Activated CD4-positive, CD25-positive, alpha-beta regulatory T cell treated with anti-CD3 and anti-CD28 coated beads, Interleukin-2, amount 50 U/mL, for 16 hours (primary cell): Measurements from ENCODE around the gene LRRTM1.

Experiments
- DNase-seq: peaks from one replicate; pipeline ENCODE4 v3.0.0-alpha.2; 2020; ENCODE audit warnings: low read depth, low spot score

The LRRTM1 gene

DNA sequence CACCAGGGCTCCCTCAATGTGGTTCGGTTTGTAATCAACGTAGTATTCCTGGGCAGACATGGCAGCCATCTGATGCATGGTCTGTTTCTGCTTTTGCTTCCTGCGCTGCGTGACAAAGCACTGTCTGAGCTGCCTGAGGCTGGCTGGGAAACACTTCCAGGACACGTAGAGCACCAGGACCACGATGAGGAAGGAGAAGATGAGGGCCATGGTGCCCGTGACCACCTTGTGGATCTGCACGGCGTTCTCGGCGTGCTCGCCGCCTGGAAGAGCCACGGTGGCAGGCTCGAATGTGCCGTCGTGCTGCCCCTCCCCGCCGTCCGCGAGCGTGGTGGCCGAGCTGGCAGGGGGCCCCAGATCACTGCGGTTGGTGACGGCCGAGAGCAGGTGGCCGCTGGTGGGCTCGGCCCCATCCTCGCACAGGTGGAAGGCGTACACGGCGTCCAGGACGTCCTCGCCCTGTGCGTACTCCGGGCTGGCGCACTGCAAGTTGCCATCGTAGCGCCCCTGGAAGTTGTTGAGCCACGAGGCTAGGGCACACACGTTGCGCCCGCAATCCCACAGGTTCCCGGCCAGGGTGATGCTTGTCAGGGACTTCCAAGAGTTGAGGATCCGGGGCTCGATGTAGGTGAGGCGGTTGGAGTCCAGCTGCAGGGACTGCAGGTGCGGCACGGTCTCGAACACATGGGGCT lies 2.1 kb downstream of the LRRTM1 start:
- DNase-seq, result no peak

DNA sequence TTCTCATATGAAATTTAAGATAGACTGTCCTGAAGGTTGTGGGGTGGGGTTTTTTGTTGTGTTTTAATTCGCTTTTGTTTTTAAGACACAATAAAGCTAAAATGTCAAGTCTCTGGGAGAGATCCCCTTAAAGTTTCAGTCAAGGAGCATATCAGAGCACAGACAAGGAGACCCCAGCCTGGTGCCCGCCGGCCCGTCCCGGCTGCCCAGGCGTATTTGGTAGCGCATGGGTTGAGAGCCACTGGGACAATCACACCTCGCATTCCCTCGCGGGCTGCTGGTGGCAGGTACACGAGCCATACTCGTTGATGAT lies 2.6 kb downstream of the LRRTM1 start:
- no peak for DNase-seq

DNA sequence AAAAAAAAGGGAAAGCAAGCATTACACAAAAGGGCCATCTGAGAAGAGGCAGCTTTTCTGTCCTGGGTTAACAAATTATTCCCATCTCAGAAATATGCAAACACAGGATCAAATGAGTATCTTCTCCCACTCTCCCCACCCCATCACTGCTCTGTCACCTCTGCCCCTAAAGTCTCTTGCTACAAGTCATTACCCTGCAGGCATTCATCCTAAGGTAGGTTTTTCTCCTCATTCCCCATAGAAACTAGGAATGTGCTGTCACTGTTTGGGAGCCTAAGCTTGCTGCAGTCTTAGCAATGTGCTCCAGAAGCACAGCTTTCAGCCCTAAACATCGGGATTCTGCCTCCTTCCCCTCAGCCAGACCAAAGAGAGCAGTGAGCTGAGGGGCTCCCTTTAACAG lies 3.6 kb downstream of the LRRTM1 start:
- DNase-seq, result no peak

DNA sequence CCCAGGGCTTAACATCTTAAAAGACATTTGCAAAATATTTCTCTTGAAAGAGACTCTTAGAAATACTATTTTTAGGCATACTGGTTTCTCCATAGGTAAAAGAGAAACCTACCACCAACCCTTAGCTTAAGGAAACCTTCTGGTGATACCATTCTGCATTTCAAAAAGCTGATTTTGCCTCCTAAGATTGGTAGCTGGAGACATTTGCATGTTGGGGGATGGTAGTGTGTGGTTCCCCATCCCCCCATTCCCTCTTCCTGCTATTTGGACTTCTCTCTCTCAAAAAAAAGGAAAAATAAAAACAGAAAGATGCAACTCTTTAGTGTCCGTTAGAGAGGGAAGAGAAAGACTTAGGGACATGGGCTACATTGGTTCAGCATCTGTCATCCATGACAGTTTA lies 4.2 kb downstream of the LRRTM1 start:
- DNase-seq, result no peak

DNA sequence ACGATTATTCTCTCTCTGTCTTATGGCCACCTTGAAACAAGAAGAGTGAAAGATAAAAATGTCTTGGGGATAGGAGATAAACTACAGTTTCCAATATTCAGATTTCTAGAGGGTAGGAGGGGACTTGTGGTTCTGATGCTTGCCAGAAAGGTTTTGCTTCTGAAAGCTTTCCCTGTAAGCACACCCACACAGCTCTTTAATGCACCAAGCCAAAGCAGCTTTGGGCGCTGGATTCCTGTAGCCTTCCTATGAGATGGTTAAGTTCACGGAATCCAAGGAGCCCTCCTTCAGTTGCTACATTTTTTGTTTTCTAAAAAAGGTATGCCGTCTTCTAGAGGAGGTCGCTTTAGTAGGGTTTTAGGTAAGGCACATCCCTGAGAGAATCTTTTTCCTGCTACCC lies 4.9 kb downstream of the LRRTM1 start:
- DNase-seq, result no peak

DNA sequence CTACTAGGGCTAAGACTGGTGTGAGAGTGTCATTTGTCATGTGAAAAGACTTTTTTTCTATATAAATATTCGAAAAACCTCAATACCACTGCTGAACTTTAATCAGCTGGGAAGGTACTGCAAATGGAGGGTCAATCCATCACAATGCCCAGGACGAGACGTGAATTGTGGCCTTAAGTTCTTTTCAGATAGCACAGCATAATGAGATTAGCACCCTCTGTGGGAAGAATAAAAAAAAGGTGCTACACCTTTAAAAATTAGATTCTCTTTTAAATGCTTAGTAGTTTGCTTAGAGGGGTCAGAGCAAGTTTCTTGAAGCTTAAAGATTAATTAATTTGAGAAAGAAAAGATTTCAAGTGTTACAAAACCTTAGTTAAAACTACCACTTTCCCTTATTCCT lies 5.6 kb downstream of the LRRTM1 start:
- no peak for DNase-seq

DNA sequence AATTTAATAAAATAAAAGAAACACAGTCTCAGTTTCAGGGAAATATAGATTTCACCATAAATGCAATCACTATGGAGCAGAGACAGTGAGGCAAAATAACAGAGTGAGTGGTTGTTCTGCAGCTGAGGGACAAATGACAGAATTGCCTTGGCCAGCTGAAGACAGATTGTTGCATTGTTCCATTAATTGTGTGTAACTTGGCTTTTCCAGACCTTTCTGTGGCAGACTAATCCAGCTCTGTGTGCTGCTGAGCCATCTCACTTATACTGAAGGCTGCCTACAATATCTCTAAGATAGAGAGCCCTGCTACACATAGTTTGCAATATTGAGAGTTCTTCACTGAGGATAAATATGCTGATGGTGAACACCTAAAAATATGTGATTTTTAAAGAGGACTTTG lies 11.5 kb downstream of the LRRTM1 start:
- DNase-seq, result no peak

DNA sequence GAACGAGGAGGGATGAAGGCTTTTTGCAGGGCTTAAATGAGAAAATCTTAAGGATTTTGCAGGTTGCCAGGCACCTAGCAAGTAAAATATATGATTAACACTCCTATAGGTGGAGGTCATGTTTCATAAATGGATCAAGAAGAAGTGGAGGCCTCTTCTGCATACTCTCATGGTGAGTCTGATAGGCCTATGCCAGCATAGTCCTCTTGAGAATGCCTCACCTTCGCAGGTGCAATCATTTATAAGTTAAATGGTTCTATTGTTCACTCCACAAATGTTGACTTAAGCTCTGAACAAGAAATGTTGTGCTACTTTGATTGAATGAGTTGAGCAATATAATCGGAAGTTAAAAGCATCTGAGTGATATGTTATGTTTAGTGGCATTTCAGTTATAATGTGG lies 12.1 kb downstream of the LRRTM1 start:
- DNase-seq, result no peak

DNA sequence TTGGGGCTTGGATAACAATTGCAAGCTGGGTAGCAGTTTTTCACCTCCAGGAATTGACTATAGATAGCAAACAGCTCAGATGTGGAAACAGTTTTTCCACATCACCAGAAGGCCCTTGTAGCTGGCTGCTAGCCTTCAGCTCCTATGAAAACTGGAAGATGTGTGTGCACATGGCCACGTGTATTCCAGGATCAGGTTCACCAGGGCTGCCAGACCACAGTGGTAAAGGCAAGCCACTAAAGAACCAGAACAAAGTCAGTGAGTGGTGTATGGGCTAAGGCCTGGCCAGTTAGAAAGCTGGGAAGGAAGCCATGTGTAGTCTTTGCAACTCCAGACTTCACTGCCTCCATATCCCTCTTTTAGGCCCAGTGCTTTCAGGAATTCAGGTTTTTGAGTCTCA lies 12.9 kb downstream of the LRRTM1 start:
- DNase-seq, result no peak

DNA sequence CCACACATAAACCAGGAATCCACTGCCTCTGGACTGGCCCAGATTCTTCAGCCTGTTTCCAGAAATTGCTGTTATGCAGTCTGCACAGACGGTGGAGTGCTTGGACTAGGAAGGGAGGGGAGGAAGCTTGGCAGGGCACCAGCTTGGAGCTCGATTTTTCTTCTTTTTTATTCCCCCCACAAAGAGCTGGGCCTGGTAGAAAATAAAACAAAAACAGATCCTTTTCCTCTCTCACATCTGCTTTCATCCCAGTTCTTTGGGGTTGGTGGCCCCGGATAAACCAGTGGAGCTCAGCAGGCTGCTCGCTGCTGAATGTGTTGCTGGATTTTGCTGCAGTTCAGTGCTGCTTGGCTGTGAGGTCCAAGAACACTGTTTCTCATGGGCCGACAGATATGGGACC lies 16.0 kb downstream of the LRRTM1 start:
- DNase-seq, result no peak

DNA sequence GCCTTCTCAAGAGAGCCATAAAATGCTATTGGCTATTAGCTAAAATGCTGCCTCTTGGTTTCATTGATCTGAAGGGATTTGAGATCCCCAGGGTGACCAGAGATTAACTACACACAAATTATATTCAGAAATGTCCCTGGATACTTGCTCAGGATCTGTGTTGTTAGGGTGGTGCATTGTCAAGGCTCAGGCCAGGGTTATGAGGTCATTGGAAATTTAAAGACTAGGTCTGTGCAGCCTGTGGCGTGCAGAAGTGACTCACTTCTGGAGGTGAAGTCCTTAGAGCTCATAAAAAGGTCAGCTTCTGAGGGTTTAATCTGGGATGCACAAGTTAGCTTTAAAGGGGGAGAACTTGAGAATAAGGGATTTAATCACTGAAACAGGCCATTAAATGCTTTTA lies 23.5 kb downstream of the LRRTM1 start:
- DNase-seq, result no peak

DNA sequence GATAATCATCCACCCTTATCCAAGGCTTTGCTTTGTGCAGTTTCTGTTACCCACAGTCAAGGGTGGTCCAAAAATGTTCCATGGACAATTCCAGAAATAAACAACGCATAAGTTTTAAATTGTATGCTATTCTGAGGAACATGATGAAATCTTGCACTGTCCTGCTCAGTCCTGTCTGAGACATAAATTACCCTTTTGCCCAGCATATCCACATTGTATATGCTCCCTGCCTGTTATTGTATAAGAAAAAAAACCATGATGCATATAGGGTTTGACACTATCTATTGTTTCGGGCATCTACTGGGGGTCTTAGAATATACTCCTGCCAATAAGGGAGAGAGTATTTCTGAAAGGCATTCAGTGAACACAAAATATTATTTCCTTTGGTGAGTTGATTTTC lies 24.0 kb downstream of the LRRTM1 start:
- DNase-seq, result no peak

DNA sequence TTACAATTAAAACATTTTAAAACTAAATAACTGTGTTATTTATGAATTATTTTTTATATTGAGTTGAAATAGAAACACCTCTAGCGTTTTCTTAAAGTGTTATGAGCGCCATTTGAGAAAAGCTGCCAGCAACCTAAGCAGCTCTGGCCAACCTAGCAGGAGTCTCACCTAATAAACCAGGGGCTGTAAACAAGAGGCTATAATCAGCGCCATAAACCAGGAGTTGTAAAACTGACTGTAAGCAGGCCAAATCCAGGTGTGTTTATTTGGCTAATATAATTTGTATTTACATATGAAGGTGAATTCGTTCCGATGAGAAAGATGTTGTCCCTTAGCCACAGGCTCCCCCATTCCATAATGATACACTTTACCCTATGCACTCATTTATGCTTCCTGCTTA lies 34.7 kb downstream of the LRRTM1 start:
- no peak for DNase-seq

DNA sequence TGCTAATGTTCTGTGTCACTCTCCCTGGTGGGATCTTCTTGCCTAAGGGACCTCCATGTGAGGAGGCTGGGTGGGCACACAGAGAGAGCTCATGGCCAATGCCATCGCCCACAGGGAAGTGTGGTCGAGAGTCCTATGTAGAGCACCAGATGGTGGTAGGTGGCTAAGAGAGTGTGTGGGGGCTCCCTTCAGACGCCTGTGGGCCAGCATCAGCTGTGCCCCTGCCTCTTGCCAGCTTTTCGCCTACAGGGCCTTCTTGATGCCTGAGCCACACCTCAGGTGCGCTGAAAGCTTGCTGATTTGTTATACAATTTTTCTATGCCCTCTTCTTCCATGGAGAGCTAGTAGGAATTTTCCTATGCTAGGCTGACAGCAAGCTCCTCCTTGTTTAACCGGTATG lies 38.3 kb downstream of the LRRTM1 start:
- DNase-seq, result no peak

DNA sequence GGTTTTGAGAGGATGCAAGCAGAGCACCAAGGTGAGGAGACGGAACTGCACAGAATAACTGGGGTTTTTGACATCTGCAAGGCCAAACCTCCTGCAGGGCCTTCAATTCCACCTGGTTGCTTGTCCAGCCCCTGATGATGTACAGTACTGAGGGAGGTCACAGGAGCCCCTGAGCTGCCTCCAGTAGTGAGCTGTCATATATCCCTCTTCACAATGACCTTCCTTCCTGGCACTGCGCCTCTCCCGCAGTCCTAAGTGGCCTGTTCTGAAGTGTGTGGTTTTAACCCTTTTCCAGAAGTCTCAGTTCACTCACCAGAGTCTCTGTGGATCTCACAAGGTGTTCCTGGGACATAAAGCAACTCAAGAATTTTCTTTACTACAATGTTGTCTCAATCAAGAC lies 45.3 kb downstream of the LRRTM1 start:
- DNase-seq, result no peak

DNA sequence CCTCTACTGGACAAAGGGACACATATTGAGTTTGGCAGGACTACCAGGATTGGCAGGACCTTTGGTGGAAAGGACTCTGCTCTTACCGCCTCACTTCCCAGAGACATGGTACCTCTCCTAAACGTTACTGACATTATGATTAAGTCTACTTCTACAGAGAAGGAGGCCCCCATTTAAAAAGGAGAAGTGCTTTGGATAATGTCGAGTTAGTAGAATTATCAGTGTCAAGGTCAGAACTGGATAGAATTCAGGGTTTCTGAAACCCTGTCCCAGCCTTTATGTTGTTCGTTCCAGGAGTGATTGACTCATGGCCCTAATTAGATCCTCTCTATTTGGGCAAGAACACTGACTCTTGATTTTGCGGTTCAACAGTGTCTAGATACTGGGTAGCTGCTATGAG lies 45.8 kb downstream of the LRRTM1 start:
- DNase-seq, result no peak

DNA sequence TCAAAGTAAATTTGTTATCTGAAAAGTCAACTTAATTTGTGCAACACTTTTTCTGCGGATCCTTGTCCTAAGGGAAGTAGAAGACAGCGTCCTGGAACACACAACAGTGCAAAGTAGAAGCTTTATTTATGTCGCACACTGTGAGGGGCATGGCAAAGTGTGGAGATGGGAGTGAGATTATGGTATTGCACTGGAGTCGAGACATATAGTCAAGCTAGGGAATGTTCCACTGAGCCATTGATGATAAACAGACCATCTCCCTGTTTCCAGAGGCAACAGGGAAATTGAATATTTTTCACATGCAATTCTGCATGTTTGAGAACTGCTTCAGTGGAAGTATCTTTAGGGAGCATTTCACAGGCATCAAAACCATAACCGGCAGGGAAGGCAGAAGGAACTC lies 46.2 kb downstream of the LRRTM1 start:
- no peak for DNase-seq

DNA sequence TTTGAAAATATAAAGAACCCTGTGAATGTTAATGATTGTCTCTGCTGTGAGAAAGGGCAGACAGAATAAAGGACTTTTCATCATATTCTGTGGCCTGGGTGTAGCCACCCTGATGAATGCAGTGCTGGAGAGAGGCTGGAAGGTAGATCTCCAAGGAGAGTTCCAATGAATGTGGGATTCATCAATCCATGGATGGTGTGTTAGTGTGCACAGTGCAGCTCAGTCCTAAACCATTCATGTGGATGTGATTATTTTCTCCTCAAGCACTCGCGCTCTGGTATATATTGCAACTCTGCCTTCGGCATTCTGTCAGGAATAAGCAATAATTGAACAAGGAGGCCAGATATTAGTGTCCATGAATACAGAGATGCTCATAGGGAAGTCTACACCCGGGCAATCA lies 47.1 kb downstream of the LRRTM1 start:
- no peak for DNase-seq

DNA sequence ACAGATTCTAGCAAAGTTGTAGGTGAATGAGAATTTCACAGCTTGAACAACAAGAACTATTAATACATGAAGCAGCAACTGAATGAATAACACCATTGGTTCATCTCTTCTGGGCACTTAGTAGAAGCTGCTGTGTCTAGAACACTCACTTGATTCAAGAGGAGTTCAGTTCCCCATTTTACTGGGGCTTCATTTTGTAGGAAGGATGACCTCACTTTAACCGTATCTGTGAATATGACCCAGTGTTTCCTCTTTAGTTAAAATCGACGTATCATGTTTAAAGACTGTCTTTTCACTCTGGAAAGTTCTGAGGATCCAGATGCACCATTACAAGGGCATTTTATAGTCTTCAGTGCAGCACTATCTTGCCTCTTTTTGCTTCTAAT lies 47.8 kb downstream of the LRRTM1 start:
- no peak for DNase-seq

DNA sequence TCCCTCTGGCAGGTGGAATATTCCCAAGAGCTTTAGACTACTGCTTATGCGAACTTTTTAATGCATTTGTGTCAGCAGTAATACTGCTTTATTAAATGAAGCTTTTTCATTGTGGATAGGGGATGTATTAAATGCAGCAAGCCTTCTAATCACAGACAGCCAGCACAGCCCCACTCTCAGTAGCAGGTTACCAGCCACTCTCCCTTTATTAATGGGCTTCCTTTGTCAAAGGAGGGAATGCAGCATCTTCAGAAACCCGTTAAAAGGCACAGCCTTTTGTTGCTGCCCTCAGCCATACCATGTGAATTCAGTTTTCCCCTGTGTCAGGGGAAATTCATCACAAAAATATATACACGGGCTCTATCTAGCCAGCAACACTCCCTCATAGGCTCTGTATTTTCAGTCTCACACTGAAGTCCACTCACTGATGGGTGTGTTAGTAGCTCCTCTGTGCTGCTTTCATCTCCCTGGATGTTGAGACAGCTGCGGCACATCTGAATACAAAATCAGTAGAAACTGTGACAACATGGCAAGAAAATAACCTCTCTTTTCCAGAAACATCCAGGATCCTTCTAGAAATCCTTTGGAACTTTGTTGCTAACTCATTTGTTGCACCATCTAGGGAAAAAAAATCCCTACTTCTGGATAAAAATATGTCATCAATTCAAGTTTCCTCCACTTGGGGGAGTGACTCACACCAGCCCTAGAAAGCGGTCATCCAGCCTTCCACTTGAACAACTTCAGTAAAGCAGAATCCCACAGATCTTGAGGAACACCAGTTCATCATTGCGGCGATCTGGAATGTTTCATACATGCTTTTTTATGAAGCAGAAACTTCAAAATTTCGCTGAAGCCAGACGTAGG lies 48.4 kb downstream of the LRRTM1 start:
- DNase-seq, result no peak

DNA sequence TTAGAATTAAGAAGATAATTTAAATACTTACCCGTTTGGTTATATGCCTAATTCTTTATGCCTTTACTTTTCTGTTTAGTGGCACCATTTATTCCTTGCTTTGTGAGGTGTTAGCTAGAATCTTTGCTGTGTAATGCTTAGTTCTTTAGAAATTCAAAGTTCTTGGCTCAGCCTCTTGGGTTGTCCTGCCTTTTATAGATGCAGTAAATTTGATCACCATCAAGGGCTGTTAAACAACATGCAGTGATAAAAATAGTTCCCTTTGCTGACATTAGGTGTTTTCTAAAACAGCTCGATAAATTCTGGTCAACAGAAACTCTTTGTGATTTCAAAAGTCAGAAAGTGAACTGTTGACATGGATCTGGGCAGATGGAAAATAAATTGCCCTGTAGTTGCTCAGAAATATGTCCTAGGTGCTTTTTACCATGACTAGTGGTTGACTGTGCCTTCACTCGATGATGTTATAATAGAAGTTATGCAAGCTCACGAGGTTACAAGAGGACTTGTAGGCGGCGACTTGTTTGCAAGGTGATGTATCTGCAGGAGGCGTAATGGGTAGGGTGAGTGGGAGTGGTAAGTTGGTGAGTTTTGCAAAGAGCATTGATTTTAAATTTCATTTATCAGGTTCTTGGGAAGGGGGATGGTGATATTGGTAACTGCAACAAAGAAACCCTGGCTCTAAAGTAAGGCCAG lies 52.1 kb downstream of the LRRTM1 start:
- no peak for DNase-seq
